ENCODE results near the gene KDM3A.
A peak's percentile ranks its signal among the peaks of the same experiment; 100 is the strongest.
"Not testable (repeated sequence)": the region's sequence is repeated elsewhere in the genome, so short reads cannot be mapped to it uniquely, and the experiment has no call there.

The KDM3A gene

DNA sequence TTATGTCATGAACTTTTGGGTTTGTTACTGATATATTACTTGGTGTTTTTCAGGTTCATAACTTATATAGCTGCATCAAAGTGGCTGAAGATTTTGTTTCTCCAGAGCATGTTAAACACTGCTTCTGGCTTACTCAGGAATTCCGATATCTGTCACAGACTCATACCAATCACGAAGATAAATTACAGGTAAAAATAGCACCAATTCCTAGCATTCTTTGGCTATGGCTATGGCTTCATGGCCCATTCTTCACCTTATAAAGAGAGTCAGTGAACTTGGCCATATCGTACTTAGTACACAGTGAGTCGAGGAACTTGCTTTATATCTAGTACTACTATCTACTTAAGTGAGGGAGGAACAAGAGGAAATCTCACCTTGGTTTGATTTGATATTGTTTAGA, 49.9 kb downstream of the KDM3A start:
- no peak overlapping the region for H3K4me3 ChIP-seq (ENCODE audit: low read depth, low read length)
- TF ChIP-seq, protein P1, sequence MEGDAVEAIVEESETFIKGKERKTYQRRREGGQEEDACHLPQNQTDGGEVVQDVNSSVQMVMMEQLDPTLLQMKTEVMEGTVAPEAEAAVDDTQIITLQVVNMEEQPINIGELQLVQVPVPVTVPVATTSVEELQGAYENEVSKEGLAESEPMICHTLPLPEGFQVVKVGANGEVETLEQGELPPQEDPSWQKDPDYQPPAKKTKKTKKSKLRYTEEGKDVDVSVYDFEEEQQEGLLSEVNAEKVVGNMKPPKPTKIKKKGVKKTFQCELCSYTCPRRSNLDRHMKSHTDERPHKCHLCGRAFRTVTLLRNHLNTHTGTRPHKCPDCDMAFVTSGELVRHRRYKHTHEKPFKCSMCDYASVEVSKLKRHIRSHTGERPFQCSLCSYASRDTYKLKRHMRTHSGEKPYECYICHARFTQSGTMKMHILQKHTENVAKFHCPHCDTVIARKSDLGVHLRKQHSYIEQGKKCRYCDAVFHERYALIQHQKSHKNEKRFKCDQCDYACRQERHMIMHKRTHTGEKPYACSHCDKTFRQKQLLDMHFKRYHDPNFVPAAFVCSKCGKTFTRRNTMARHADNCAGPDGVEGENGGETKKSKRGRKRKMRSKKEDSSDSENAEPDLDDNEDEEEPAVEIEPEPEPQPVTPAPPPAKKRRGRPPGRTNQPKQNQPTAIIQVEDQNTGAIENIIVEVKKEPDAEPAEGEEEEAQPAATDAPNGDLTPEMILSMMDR (IDR thresholded peaks at IDR 0.05; ENCODE audit: control insufficient read depth, extremely low read depth, insufficient read depth) = no peak
- DNase-seq (ENCODE audit: low read depth) = no peak

GRCh38 chr2:86492048-86492453, 50.9 kb downstream of the KDM3A start:
- TF ChIP-seq, protein P1 (IDR thresholded peaks at IDR 0.05; ENCODE audit: control insufficient read depth, extremely low read depth, insufficient read depth) = no peak
- no peak for DNase-seq (ENCODE audit: low read depth)
- H3K4me3 ChIP-seq (ENCODE audit: low read depth, low read length) = no peak overlapping the region

- not testable (repeated sequence) for DNase-seq (ENCODE audit: low read depth); H3K4me3 ChIP-seq (ENCODE audit: low read depth, low read length)
Measured at GRCh38 chr2:86496391-86496790, 55.2 kb downstream of the KDM3A start.

GRCh38 chr2:86498468-86499260, 57.5 kb downstream of the KDM3A start:
- TF ChIP-seq, protein P1 (IDR thresholded peaks at IDR 0.05; ENCODE audit: control insufficient read depth, extremely low read depth, insufficient read depth) = no peak
- no peak overlapping the region for H3K4me3 ChIP-seq (ENCODE audit: low read depth, low read length)
- peak; percentile 77 for DNase-seq (ENCODE audit: low read depth)

GRCh38 chr2:86499326-86499725, 58.2 kb downstream of the KDM3A start:
- no peak for DNase-seq (ENCODE audit: low read depth)
- no peak overlapping the region for H3K4me3 ChIP-seq (ENCODE audit: low read depth, low read length)
- TF ChIP-seq, protein P1 (IDR thresholded peaks at IDR 0.05; ENCODE audit: control insufficient read depth, extremely low read depth, insufficient read depth) = no peak

DNA sequence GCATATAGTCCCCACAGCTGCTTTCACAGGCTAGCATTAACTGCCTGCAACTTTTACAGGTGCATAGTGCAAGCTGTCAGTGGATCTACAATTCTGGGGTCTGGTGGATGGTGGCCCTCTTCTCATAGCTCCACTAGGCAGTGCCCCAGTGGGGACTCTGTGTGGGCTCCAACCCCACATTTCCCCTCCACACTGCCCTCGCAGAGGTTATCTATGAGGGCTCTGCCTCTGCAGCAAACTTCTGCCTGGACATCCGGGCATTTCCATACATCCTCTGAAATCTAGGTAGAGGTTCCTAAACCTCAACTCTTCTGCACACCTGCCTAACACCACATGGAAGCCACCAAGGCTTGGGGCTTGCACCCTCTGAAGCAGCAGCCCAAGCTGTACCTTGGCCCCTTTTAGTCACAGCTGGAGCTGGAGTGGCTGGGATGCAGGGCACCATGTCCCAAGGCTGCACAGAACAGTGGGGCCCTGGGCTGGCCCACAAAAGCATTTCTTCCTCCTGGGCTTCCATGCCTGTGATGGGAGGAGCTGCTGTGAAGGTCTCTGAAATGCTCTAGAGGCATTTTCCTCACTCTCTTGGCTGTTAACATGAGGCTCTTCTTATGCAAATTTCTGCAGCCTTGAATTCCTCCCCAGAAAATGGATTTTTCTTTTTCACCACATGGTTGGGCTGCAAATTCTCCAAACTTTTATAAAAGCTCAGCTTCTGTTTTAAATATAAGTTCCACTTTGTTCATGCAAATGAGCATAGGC, 59.3 kb downstream of the KDM3A start:
- TF ChIP-seq, protein P1 (IDR thresholded peaks at IDR 0.05; ENCODE audit: control insufficient read depth, extremely low read depth, insufficient read depth) = no peak
- DNase-seq (ENCODE audit: low read depth) = no peak
- H3K4me3 ChIP-seq (ENCODE audit: low read depth, low read length) = no peak overlapping the region

DNA sequence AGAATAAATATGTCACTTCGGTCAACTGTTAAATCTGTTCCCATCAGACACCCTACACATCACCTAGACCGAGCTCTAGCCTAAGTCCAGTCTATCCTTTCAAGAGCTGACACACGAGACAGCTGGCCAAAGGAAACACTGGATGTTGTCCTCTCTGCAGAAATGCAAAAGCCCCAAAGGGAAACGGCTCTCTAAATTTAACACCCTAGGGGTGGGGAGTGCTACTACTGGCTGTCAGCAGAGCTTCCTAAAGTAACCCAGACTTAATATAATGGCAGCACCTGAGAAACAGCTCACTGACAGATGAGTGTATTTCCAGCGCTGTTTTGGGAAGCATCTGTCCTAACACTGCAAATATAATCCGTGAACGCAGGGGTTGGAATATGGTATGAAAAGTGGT, 66.4 kb downstream of the KDM3A start:
- no peak overlapping the region for H3K4me3 ChIP-seq (ENCODE audit: low read depth, low read length)
- TF ChIP-seq, protein P1 (IDR thresholded peaks at IDR 0.05; ENCODE audit: control insufficient read depth, extremely low read depth, insufficient read depth) = no peak
- no peak for DNase-seq (ENCODE audit: low read depth)

Data from LNCaP clone FGC (cell line).